OCI-LY1 (cell line): Measurements from ENCODE around the gene TLCD3B.

Experiments used
- EZH2 ChIP-seq: fragments of 200-600 bp; sonication (generic), shearing (Covaris generic); IDR thresholded peaks from 2 replicates; pipeline ENCODE4 v1.8.0; 2017; ENCODE audit warnings: borderline replicate concordance, mixed run types, mild to moderate bottlenecking, antibody characterized with exemption, low read length, moderate library complexity, mixed read lengths
- TF ChIP-seq, protein P1 (sequence below): fragments of 200-600 bp; sonication (generic), shearing (Covaris generic); IDR thresholded peaks from 2 replicates; pipeline ENCODE4 v1.5.1; 2017; ENCODE audit warnings: mild to moderate bottlenecking, antibody characterized with exemption, low read length, moderate library complexity, mixed read lengths

DNA sequence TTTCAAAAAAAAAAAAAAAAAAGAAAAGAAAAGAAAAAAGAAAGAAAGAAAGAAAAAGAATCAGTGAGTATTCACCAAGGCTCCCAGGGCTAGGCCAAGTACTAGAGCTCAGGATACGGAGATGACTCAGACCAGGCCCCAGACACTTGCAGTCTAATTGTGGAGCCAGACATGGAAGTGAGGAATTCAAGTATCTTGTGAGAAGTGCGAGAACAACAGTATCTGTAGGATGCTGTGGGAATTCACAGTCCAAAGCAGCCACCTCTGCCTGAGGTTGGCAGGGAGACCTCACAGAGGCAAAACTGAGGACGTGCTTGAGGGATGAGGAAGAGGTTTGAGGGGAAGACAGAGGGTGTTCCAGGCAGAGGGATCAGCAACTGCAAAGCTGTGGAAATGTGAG is 20.4 kb upstream of the TLCD3B start:
- TF ChIP-seq, protein P1, sequence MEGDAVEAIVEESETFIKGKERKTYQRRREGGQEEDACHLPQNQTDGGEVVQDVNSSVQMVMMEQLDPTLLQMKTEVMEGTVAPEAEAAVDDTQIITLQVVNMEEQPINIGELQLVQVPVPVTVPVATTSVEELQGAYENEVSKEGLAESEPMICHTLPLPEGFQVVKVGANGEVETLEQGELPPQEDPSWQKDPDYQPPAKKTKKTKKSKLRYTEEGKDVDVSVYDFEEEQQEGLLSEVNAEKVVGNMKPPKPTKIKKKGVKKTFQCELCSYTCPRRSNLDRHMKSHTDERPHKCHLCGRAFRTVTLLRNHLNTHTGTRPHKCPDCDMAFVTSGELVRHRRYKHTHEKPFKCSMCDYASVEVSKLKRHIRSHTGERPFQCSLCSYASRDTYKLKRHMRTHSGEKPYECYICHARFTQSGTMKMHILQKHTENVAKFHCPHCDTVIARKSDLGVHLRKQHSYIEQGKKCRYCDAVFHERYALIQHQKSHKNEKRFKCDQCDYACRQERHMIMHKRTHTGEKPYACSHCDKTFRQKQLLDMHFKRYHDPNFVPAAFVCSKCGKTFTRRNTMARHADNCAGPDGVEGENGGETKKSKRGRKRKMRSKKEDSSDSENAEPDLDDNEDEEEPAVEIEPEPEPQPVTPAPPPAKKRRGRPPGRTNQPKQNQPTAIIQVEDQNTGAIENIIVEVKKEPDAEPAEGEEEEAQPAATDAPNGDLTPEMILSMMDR, result no peak
- no peak for TF ChIP-seq EZH2
